ENCODE results near the gene RNU4-1. TPM values are rescaled to one million over a fixed set of nuclear protein-coding genes. Genes with fewer than 3 reads are reported as not detected.
A peak's percentile ranks its signal among the peaks of the same experiment; 100 is the strongest.
"Not testable (repeated sequence)": the region's sequence is repeated elsewhere in the genome, so short reads cannot be mapped to it uniquely, and the experiment has no call there.

RNU4-1 gene
- total RNA-seq, 1 donor from 2014 or later, result 2,881 TPM

DNA sequence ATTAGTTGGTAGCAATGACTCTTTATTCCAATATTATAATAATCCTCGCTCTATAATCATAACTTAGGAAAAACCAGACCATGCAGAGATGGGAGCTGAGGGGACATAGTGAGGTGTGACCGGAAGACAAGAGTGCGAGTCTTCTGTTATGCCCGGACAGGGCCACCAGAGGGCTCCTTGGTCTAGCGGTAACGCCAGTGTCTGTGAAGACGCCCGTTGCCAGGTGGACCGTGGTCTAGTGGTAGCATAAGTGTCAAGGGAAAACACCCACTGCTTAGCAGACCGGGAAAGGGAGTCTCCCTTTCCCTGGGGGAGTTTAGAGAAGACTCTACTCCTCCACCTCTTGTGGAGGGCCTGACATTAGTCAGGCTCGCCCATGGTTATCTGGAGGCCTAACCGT lies 42.4 kb upstream of the RNU4-1 start:
- ATAC-seq, result not testable (repeated sequence)

DNA sequence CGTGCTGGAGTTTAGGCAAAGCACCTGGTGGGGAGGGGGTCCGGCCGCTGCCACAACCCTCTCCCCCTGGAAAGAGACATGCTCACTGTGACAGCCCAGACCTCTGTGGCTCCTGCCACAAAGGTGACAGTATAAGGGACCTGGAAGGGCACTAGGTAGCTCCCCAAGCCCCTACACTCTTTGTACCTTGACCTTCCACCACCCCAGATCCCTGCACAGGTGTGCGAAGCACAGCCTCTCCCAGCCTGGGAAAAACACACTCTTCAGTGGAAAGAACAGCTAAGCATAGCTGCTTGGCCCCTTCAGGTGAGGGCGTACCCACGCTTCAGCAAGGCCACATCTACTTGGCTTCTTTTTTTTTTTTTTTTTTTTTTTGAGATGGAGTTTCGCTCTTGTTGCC lies 39.5 kb upstream of the RNU4-1 start:
- H3K9me3 ChIP-seq, result no peaks in the 10 kb centered on the region
- no peak overlapping the region for H3K4me3 ChIP-seq
- no peaks in the 10 kb centered on the region for H3K4me1 ChIP-seq
- intact Hi-C loops (cut with DNase I), result no loop called here
- no peaks in the 10 kb centered on the region for H3K36me3 ChIP-seq
- H3K27ac ChIP-seq, result no peak overlapping the region
- DNase-seq (no peak), ATAC-seq (no peak)
- H3K27me3 ChIP-seq (ENCODE audit: low read depth), result no peaks in the 10 kb centered on the region
- TF ChIP-seq, protein P1, sequence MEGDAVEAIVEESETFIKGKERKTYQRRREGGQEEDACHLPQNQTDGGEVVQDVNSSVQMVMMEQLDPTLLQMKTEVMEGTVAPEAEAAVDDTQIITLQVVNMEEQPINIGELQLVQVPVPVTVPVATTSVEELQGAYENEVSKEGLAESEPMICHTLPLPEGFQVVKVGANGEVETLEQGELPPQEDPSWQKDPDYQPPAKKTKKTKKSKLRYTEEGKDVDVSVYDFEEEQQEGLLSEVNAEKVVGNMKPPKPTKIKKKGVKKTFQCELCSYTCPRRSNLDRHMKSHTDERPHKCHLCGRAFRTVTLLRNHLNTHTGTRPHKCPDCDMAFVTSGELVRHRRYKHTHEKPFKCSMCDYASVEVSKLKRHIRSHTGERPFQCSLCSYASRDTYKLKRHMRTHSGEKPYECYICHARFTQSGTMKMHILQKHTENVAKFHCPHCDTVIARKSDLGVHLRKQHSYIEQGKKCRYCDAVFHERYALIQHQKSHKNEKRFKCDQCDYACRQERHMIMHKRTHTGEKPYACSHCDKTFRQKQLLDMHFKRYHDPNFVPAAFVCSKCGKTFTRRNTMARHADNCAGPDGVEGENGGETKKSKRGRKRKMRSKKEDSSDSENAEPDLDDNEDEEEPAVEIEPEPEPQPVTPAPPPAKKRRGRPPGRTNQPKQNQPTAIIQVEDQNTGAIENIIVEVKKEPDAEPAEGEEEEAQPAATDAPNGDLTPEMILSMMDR (IDR thresholded peaks at IDR 0.05), result no peak

More for the DNA sequence above, 42.4 kb upstream of the RNU4-1 start:
- H3K27ac ChIP-seq; H3K4me1 ChIP-seq; H3K27me3 ChIP-seq (ENCODE audit: low read depth); H3K36me3 ChIP-seq; intact Hi-C loops (cut with DNase I); H3K4me3 ChIP-seq; H3K9me3 ChIP-seq: not testable (repeated sequence)
- TF ChIP-seq, protein P1 (IDR thresholded peaks at IDR 0.05), result peak; percentile 64
- DNase-seq, result peak; percentile 83

DNA sequence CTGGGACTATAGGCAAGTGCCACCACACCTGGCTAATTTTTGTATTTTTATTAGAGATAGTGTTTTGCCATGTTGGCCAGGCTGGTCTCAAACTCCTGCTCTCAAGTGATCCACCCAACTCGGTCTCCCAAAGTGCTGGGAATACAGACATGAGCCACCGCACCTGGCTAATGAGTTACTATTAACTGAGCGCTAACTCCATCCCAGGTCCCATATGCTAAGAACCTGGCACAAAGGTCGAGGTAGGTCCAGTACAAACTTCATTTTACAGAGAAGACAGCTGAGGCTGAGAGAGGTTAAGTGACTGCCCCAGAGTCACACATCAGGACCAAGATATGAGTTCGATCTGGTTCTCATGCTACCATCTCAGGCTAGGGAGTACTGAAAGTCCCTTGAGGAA lies 39.0 kb upstream of the RNU4-1 start:
- TF ChIP-seq, protein P1 (IDR thresholded peaks at IDR 0.05), result no peak
- intact Hi-C loops (cut with DNase I), result no loop called here
- ATAC-seq (no peak), DNase-seq (no peak)
- no peaks in the 10 kb centered on the region for H3K36me3 ChIP-seq
- no peaks in the 10 kb centered on the region for H3K9me3 ChIP-seq
- no peaks in the 10 kb centered on the region for H3K27me3 ChIP-seq (ENCODE audit: low read depth)
- no peak overlapping the region for H3K4me3 ChIP-seq
- peaks cover 1% of the 10 kb centered on the region for H3K4me1 ChIP-seq
- H3K27ac ChIP-seq, result no peak overlapping the region

DNA sequence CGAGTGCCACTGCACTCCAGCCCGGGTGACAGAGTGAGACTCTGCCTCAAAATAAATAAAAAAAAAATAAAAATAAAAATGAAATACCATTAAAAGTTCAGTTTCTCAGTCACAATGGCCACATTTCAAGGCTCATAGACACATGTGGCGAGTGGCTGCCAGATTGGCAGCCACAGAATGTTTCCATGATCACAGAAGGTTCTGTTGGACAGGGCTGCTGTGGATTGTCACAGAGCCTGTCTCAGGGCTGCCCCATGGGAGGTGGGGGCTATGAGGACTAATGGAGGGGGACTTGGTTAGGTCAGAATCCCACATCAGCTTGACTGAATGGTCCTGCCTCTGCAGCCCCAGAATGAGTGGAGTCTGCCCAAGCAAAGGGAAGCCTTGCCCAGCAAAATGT lies 38.4 kb upstream of the RNU4-1 start:
- Histone ChIP-seq H3K27me3 (ENCODE audit: low read depth) (no peaks in the 10 kb centered on the region), H3K4me3 (no peak overlapping the region), H3K4me1 (peaks cover 5% of the 10 kb centered on the region), H3K36me3 (no peaks in the 10 kb centered on the region), H3K27ac (no peak overlapping the region), H3K9me3 (no peaks in the 10 kb centered on the region)
- ATAC-seq (no peak), DNase-seq (no peak)
- intact Hi-C loops (cut with DNase I), result no loop called here
- TF ChIP-seq, protein P1 (IDR thresholded peaks at IDR 0.05), result no peak

DNA sequence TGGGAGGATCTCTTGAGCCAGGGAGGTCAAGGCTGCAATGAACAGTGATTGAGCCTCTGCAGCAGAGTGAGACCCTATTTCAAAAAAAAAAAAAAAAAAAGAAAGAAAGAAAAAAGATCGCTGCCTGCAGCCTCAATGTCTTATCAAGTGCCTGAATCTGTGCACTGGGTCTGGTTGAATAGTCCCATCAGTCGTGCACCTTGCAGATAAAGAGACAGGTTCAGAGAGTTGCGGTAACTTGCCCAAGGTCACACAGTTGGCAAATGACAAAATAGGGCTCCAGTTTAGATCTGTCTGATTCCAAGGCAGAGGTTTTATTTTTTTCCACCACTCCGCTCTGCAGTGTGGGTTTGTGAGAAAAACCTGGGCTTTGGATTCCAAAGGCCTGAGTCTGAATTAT lies 35.2 kb upstream of the RNU4-1 start:
- DNase-seq (no peak), ATAC-seq (no peak)
- no peak overlapping the region for H3K4me3 ChIP-seq
- H3K36me3 ChIP-seq, result no peaks in the 10 kb centered on the region
- peaks cover 16% of the 10 kb centered on the region for H3K4me1 ChIP-seq
- intact Hi-C loops (cut with DNase I), result no loop called here
- no peaks in the 10 kb centered on the region for H3K27me3 ChIP-seq (ENCODE audit: low read depth)
- H3K27ac ChIP-seq, result no peak overlapping the region
- TF ChIP-seq, protein P1 (IDR thresholded peaks at IDR 0.05), result no peak
- H3K9me3 ChIP-seq, result no peaks in the 10 kb centered on the region

DNA sequence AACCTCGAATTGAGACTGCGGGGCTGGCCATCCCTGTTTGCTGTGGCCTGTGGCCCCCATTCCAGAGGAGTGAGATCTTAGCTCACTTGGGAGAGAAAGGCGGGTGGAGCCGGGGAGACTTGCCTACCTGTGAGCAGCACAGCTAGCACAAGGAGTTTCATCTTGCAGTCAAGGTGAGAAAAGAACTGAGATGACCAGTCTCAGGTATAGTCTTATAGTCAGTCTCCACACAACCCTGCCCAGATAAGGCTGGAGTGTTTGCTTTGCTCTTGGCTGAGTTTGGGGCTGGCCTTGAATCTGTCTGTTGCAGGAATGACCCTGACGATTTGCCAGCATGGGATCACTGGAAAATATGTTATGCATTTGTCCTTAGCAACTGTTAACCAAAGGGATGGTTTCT lies 34.6 kb upstream of the RNU4-1 start, which contains the start of gene PLA2G1B:
Gene PLA2G1B, minus strand, starts transcription at position 187 of the 400 bp plus-strand sequence. Its CDS starts 26 bp downstream, at position 161.
- TF ChIP-seq, protein P1 (IDR thresholded peaks at IDR 0.05), result no peak
- peak within 1 kb of the TSS; percentile 56 for H3K27ac ChIP-seq
- H3K27me3 ChIP-seq (ENCODE audit: low read depth), result no peaks in the 10 kb centered on the region
- intact Hi-C loops (cut with DNase I), result no loop called here
- H3K4me3 ChIP-seq, result no peak within 1 kb of the TSS
- no peaks in the 10 kb centered on the region for H3K9me3 ChIP-seq
- DNase-seq (no peak), ATAC-seq (peak; percentile 74 to 88)
- H3K36me3 ChIP-seq, result no peaks in the 10 kb centered on the region
- H3K4me1 ChIP-seq, result peaks cover 16% of the 10 kb centered on the region
